Fibroblast of lung (primary cell): ENCODE measurements around the gene UTP4.

ENCODE experiments used
- CTCF ChIP-seq, 2 donors: IDR thresholded peaks in 1 of 2; conservative IDR thresholded peaks in 1 of 2; 1 replicate in 1 of 2; 2 replicates in 1 of 2; pipeline ENCODE4 v1.5.1; 2011 to 2012; ENCODE audit warnings: low read length in 2 of 2, control low read depth in 1 of 2, inconsistent platforms in 1 of 2, low read depth in 1 of 2, mild to moderate bottlenecking in 1 of 2
- EZH2 ChIP-seq: IDR thresholded peaks from 2 replicates; pipeline ENCODE4 v1.5.1; 2012; ENCODE audit warnings: low read length, control low read depth, mild to moderate bottlenecking; ENCODE audit errors: missing control alignments

DNA sequence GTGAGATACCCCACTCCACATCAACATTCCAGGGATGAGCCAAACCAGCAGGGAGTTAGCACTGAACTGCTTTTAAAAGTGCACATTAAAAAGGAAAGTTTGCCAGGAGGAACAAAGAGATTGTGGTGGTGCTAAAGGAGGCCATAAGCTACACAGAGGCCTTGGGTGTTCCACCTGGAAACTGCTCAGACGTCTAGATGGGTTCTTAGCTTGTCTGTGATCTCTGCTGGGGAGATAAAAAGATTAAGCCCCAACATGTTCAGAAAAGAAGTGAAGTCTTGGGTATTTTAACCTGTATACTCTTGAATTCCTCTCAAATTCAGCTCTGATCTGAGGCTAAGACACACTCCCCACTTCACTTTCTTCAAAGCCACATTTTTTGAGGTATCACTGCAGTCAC, 16.6 kb upstream of the UTP4 start:
- TF ChIP-seq EZH2, result no peak
- no peak for TF ChIP-seq CTCF (conservative IDR thresholded peaks at IDR 0.05 in 1 of 2, IDR thresholded peaks at IDR 0.05 in 1 of 2; ENCODE audit: low read depth in 1 of 2, low read length in 2 of 2)
